ENCODE data around the gene TFF3.
A peak's percentile ranks its signal among the peaks of the same experiment; 100 is the strongest.

The TFF3 gene

DNA sequence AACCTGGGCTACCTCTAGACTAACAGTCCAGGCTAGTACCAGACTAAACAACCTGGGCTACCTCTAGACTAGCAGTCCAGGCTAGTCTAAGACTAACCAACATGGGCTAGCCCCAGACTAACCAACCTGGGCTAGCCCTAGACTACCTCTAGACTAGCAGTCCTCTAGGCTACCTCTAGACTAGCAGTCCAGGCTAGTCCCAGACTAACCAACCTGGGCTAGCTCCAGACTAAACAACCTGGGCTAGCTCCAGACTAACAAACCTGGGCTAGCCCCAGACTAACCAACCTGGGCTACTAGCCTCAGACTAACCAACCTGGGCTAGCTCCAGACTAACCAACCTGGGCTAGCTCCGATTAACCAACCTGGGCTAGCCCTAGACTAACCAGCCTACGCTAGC, 33.6 kb upstream of the TFF3 start:
- in situ Hi-C loops (cut with HindIII; ENCODE audit: low pct_ligation_motif_present, low pct_unique_long_range_greater_than_20kb, low sequenced_read_pairs) = no loop called here
- no peak for DNase-seq

- in situ Hi-C loops (cut with HindIII; ENCODE audit: low pct_ligation_motif_present, low pct_unique_long_range_greater_than_20kb, low sequenced_read_pairs) = no loop called here
- DNase-seq = no peak
These were observed 32.6 kb upstream of the TFF3 start for GRCh38 chr21:42347601-42348327.

GRCh38 chr21:42346866-42347600, 31.8 kb upstream of the TFF3 start:
- no peak for DNase-seq
- in situ Hi-C loops (cut with HindIII; ENCODE audit: low pct_ligation_motif_present, low pct_unique_long_range_greater_than_20kb, low sequenced_read_pairs) = no loop called here

DNA sequence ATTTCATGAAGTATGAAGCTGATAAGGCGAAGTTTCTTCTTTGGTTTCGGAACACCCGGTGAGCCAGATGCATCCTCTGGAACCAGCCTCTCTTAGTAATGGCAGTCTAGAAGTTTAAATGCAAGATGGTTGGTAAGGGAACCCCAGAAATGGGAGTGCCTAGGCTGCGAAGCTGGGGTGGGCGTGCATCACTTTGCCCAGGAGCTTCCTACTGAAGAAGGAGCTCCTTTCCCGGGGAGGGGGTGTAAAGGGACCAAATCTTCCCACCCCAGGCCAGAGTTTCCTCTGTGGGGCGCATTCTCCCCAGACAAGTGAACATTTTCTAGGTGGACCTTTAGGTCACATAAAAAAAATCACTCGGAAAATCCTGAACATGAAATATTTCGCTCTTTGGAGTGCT, 31.2 kb upstream of the TFF3 start:
- in situ Hi-C loops (cut with HindIII; ENCODE audit: low pct_ligation_motif_present, low pct_unique_long_range_greater_than_20kb, low sequenced_read_pairs) = no loop called here

GRCh38 chr21:42344631-42345030, 29.4 kb upstream of the TFF3 start:
- in situ Hi-C loops (cut with HindIII; ENCODE audit: low pct_ligation_motif_present, low pct_unique_long_range_greater_than_20kb, low sequenced_read_pairs) = no loop called here
- no peak for DNase-seq

More for the DNA sequence above, 31.2 kb upstream of the TFF3 start:
- no peak for DNase-seq

DNA sequence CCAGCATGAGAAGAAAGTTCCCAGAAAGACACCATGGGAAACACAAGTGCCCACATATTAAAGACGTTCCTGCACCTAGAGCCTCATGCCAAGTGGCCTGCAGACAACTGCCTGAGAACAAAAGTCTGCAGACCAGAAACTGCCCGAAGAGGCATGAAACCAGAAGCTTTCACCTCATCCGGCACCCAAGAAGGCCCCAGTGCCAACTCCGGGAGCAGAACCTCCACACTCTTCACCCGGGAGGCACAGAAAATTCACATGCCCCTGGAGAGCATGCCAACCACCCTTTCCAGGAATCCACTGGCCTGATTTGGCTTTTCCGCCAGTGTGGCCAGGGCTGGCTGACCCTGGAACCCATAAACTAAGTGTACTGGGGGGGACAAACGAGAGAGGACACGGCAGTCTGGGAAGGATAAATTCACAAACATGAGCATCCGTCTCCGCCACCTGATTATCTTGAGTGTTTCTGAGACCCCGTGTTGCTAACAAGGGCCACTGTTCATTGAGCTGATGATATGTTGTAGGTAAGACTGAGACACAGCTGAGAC, 28.8 kb upstream of the TFF3 start:
- DNase-seq = no peak
- in situ Hi-C loops (cut with HindIII; ENCODE audit: low pct_ligation_motif_present, low pct_unique_long_range_greater_than_20kb, low sequenced_read_pairs) = no loop called here

GRCh38 chr21:42343556-42343955, 28.3 kb upstream of the TFF3 start:
- in situ Hi-C loops (cut with HindIII; ENCODE audit: low pct_ligation_motif_present, low pct_unique_long_range_greater_than_20kb, low sequenced_read_pairs) = no loop called here
- DNase-seq = no peak

DNA sequence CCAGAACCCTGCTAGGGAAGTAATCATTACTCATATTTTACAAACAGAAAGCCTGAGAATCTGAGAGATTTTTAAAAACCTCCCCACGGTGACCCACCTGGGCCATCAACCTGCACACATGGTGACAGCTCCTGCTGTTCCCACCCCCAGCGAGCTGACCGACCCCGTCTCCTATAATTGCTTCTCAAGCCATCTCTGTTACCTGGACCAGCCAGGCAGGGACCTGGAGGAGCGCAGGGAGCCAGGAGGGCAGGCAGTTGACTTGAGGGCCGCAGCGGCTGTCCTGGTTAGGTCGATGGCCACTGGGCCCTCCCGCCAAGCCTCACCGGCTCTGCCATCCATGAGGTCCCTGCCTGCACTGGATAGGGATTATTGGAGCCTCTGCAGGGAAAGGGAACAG, 27.9 kb upstream of the TFF3 start:
- in situ Hi-C loops (cut with HindIII; ENCODE audit: low pct_ligation_motif_present, low pct_unique_long_range_greater_than_20kb, low sequenced_read_pairs) = no loop called here
- no peak for DNase-seq

DNA sequence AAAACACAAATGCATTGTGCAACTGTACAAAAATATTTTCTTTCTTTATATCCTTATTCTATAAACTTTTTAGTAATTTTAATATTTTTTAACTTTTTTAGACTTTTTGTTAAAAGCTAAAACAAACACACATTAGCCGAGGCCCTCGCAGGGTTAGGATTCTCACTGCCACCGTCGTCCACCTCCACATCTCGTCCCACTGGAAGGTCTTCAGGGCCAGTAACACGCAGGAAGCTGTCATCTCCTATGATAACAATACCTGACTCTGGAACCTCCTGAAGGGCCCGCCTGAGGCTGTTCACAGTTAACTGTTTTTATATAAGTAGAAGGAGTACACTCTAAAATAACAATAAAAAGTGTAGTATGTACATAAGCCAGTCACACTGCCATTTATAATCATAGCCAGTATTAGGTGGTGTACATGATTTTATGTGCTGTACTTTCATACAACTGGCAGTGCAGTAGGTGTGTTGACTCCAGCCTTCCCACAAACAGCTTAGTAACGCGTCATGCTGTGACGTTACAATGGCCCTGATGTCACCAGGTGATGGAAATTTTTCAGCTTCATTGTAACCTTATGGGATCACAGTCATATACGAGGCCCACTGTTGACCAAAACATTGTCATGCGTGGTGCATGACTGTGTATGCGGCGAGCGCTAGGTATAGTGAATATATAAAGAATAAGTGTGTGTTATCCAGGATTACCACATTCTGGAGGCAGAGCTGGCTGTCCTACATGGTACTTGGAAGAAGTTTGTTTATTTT, 26.8 kb upstream of the TFF3 start:
- in situ Hi-C loops (cut with HindIII; ENCODE audit: low pct_ligation_motif_present, low pct_unique_long_range_greater_than_20kb, low sequenced_read_pairs) = no loop called here
- no peak for DNase-seq

DNA sequence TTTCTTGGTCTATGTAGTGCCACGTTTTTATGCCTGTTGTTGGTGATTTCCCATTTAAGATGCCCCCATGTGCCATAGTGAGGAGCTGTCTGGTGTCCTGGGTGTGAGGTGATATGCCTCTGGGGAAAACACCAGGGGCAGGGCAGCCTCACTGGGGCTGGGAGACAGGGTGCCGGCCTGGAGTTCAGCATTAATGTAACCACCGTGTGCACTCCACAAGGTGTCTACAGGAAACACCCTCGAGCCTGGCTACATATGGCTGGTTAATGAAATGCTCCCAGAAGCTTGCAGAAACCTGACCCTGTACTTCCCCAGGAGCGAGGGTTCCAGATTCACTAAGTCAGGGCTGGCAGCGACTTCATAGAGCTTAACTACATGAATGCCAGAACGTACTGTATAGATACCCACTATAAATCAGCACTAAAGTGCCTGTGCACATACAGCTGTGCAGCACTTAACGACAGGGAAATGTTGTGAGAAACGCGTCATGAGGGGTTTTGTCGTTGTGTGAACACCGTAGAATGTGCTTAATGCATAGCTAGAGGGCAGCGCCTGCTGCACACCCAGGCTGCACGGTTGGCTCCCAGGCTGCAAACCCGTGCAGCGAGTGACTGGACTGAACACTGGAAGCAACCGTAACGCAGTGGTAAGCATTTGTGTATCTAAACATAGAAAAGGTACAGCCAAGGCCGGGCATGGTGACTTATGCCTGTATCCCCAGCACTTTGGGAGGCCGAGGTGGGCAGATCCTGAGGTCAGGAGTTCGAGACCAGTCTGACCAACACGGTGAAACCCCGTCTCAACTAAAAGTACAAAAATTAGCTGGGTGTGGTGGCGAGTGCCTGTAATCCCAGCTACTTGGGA, 25.2 kb upstream of the TFF3 start:
- DNase-seq = no peak
- in situ Hi-C loops (cut with HindIII; ENCODE audit: low pct_ligation_motif_present, low pct_unique_long_range_greater_than_20kb, low sequenced_read_pairs) = no loop called here

DNA sequence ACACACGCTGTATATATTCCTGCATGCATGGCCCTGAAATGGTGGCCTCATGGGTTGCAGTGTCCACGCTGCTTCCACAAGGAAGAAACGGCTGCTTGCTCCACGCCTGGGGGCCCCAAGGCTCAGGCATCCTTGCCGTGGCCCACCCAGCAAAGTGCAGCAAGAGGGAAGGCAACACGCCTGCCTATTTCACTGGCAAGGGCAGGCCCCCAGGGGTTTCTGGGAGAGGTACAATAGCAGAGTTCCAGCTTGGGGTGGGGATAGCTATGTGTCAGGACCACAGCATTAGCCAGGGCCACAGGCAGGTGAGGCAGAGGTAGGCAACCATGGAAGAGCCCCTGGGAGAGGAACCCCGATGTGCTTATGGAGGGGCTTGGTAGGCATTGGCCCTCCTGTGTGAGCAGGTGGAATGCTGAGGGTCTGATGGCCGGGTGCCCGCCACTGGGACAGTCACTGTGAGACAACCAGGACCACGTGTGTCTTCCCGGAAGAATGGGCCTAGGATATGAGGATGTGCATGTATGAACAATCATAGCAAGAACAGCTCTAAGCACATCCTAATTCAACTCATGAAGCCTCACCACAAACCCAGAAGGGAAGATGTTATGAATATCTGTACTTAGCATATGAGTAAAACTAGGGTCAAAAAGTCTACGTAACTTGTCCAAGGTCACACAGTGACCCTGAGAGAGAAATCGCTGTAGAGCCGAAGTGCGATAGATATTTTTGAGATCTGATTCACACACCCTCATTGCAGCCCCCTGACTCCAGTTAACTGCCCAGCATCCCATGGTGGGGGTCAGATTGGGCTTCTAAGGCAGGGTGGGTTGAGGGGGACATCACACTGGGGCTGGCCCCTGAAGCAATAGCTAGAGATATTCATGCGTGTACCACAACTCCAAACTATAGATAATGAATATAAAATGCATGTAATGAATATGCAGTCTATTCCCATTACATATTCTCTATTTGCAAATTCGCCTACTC, 23.8 kb upstream of the TFF3 start:
- in situ Hi-C loops (cut with HindIII; ENCODE audit: low pct_ligation_motif_present, low pct_unique_long_range_greater_than_20kb, low sequenced_read_pairs) = no loop called here
- no peak for DNase-seq

DNA sequence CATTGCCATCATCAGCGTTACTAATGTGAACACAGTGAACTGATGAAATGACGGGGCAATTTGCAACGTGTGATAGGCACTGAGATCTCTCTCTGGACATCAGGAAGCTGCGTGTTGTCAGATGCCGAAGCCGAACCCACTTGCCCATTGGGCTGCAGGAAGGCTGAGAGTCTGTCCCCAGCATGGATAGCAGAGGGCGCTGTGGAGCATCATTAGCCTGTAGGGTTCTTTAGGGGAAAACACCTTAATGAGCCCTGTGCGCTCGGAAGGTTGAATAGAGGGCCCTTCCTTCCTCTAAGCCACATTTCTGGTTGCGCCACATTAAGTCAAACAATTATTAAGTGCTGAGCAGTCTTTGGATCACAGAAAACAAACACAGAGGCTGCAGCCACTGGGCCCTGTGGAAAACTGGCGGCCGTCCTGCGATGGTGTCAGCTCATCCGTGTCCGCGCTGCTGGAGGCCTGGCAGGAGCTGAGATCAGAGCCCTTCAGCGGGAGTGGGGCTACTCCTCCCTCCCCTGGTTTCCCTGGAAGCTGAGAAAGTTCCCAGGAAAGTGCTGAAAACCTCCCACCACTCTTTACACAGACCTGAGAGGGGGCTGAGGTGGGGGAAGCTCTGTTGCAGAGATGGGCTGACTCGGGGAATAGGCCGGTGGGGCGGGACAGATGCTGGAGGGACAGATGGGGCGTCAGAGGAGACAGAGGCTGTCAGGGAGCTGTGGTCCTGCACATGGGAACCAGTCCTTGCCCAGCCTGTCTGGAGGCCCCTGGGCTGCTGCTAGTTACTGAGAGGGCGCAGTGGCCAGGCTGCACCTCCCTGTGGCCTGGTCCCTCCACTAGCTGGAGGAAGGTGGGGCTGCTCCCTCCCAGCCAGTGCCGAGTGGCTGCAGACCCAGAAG, 22.9 kb upstream of the TFF3 start:
- in situ Hi-C loops (cut with HindIII; ENCODE audit: low pct_ligation_motif_present, low pct_unique_long_range_greater_than_20kb, low sequenced_read_pairs) = no loop called here
- DNase-seq = peak; percentile 60

- in situ Hi-C loops (cut with HindIII; ENCODE audit: low pct_ligation_motif_present, low pct_unique_long_range_greater_than_20kb, low sequenced_read_pairs) = no loop called here
- no peak for DNase-seq
These were observed 22.1 kb upstream of the TFF3 start for GRCh38 chr21:42337276-42337675.

- in situ Hi-C loops (cut with HindIII; ENCODE audit: low pct_ligation_motif_present, low pct_unique_long_range_greater_than_20kb, low sequenced_read_pairs) = no loop called here
- DNase-seq = no peak
These were observed 20.8 kb upstream of the TFF3 start for GRCh38 chr21:42336054-42336453.

DNA sequence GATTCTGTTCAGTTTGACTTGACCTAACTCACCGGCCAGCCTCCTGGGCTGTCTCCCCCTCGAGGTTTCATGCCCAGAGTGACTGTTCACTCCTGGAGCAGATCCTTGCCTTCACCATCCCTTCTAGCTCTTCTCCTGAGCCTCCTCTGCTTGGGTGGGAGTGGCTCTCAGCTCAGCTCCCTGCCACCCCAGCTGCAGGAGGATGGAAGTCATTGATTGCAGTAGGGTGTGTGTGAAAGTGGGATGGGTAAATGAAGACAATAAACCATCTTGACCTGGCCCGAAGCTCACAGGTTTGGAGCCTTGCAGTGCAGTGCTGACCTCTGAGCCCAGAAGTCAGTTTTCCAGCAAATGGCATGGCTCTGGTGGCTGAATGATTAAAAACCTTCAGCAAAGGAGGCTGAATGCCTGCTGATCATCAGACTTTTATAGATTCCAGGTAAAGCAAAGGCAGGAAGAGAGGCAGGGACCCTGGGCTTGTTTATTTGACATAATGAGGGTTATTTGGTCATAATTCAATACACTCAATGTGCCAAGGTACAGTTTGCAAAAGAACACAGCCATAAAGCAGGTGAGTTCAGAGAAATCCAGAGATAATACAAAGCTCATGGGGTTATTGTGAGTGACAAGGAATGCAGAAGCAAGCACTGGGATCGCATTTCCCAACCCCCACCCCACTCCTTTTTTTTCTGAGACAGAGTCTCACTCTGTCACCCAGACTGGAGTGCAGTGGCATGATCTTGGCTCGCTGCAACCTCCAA, 17.5 kb upstream of the TFF3 start:
- in situ Hi-C loops (cut with HindIII; ENCODE audit: low pct_ligation_motif_present, low pct_unique_long_range_greater_than_20kb, low sequenced_read_pairs) = no loop called here
- no peak for DNase-seq

GRCh38 chr21:42331660-42332059, 16.5 kb upstream of the TFF3 start:
- in situ Hi-C loops (cut with HindIII; ENCODE audit: low pct_ligation_motif_present, low pct_unique_long_range_greater_than_20kb, low sequenced_read_pairs) = no loop called here
- DNase-seq = no peak

All from ACHN (cell line).